OCI-LY1 (cell line): Measurements from ENCODE around the gene PDE6H.

Experiments used
- EZH2 ChIP-seq: fragments of 200-600 bp; sonication (generic), shearing (Covaris generic); IDR thresholded peaks from 2 replicates; pipeline ENCODE4 v1.8.0; 2017; ENCODE audit warnings: borderline replicate concordance, mixed run types, mild to moderate bottlenecking, antibody characterized with exemption, low read length, moderate library complexity, mixed read lengths
- TF ChIP-seq, protein P1 (sequence below): fragments of 200-600 bp; sonication (generic), shearing (Covaris generic); IDR thresholded peaks from 2 replicates; pipeline ENCODE4 v1.5.1; 2017; ENCODE audit warnings: mild to moderate bottlenecking, antibody characterized with exemption, low read length, moderate library complexity, mixed read lengths

DNA sequence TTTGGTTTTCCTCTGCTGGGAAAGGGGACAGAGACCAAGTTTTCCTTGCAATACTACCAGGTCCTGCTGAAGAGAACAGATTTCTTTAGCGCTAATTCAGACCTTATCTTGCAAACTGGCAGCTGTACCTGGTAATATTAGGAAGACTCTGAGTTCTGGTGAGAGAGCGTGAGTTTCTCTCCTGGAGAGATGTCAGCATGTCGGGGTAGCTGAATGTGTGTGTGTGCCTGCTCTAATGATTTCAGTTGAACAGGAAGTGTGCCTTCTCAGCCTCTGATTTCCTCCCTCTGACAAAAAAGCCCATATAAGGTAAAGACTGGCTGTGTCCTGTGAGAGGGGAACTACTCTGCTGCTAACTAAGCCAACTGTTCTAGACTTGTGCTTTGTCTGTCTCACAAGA lies 24.2 kb upstream of the PDE6H start:
- TF ChIP-seq, protein P1, sequence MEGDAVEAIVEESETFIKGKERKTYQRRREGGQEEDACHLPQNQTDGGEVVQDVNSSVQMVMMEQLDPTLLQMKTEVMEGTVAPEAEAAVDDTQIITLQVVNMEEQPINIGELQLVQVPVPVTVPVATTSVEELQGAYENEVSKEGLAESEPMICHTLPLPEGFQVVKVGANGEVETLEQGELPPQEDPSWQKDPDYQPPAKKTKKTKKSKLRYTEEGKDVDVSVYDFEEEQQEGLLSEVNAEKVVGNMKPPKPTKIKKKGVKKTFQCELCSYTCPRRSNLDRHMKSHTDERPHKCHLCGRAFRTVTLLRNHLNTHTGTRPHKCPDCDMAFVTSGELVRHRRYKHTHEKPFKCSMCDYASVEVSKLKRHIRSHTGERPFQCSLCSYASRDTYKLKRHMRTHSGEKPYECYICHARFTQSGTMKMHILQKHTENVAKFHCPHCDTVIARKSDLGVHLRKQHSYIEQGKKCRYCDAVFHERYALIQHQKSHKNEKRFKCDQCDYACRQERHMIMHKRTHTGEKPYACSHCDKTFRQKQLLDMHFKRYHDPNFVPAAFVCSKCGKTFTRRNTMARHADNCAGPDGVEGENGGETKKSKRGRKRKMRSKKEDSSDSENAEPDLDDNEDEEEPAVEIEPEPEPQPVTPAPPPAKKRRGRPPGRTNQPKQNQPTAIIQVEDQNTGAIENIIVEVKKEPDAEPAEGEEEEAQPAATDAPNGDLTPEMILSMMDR, result no peak
- TF ChIP-seq EZH2, result no peak
